Activated B cell treated with CpG ODN at 0.5 μM for 24 hours (primary cell): ENCODE data around the gene MFAP5. TPM values are rescaled to one million over a fixed set of nuclear protein-coding genes. Genes with fewer than 3 reads are reported as not detected.

ENCODE experiments used
- ATAC-seq: fragments of 200-7000 bp; cut with Tn5 transposase; one replicate; pipeline ENCODE4 v1.10.0; 2021; ENCODE audit warnings: low read depth, mild to moderate bottlenecking, moderate library complexity
- CTCF ChIA-PET: fragments of 350-600 bp; sonication (Branson Sonifier 250); formaldehyde crosslinking; loops from one replicate; lab custom pipeline; 2021; ENCODE audit warnings: antibody characterized with exemption; lab: Charles Lee
- POLR2A ChIA-PET: fragments of 350-600 bp; sonication (Branson Sonifier 250); formaldehyde crosslinking; loops from one replicate; lab custom pipeline; 2021; ENCODE audit warnings: antibody characterized with exemption; lab: Charles Lee
- DNase-seq: peaks from one replicate; pipeline ENCODE4 v3.0.0; 2022
- H3K27ac Mint-ChIP-seq: one replicate; pipeline ENCODE4 v1.8.0; 2020; ENCODE audit warnings: mixed read lengths
- H3K27me3 Mint-ChIP-seq: one replicate; pipeline ENCODE4 v1.8.0; 2021; ENCODE audit warnings: mixed read lengths
- H3K36me3 Mint-ChIP-seq: one replicate; pipeline ENCODE4 v1.8.0; 2021; ENCODE audit warnings: low read depth, mixed read lengths
- H3K4me1 Mint-ChIP-seq: one replicate; pipeline ENCODE4 v1.8.0; 2021; ENCODE audit warnings: mixed read lengths
- H3K4me3 Mint-ChIP-seq: one replicate; pipeline ENCODE4 v1.8.0; 2020; ENCODE audit warnings: mild to moderate bottlenecking, mixed read lengths
- H3K9me3 Mint-ChIP-seq: one replicate; pipeline ENCODE4 v1.8.0; 2020; ENCODE audit warnings: mixed read lengths
- intact Hi-C: fragments of 100-400 bp; cut with micrococcal nuclease; formaldehyde crosslinking; loops from one replicate; pipeline ENCODE4 v1.15.1; 2024
- total RNA-seq: library from RNA; stranded (reverse); gene quantifications from 2 replicates; pipeline ENCODE4 v1.2.3, GENCODE V29; 2022
- TF ChIP-seq, protein P1 (sequence below): fragments of 200-600 bp; IDR thresholded peaks from one replicate; pipeline ENCODE4 v1.8.0; 2022; ENCODE audit warnings: antibody characterized with exemption, mild to moderate bottlenecking

MFAP5 gene
- total RNA-seq, 1 donor from 2014 or later, result 0.35 TPM

DNA sequence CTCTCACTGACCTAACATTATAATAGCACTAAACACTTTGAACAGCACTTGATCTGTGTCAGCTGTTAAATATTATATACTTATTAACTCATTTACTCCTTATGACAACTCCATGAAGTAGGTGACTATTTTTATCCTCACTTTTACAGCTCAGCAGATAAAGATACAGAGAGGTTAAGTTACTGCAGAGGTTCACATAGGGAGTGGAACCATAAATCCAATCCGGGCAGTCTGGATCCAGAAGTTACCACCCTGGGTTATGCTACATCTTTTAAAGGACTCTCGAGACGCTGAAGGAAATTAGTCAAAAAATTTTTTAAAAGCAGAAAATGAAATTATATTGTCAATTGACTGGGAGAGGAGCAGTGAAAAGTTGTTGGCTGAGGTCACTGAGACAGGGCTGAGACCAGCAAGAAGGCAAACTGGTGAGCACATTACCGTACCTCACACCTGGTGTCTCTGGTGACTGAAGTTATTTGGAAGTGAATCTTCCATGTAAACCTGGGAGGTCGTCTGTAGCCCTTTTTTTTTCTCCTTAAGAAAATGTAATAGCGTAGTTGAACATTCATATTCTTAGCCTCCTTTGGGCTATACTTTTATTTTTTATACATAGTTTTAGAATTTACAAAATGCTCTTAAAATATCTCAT, 33.9 kb upstream of the MFAP5 start:
- no peaks in the 10 kb centered on the region for H3K9me3 Mint-ChIP-seq
- ChIA-PET POLR2A (interaction anchor here (1.4 kb wide), 1 partner anchor 218 kb away, joined by 3 read pairs; no protein-coding TSS in a partner anchor), CTCF (no interaction called here)
- H3K27ac Mint-ChIP-seq, result peak overlapping the region; percentile 83
- H3K4me3 Mint-ChIP-seq, result peak overlapping the region; percentile 96
- intact Hi-C loops, result loop anchor here (1.0 to 10.0 kb wide), 3 partner anchors 217 to 612 kb away; partner anchors contain the start of genes M6PR and NECAP1
- peaks cover 4% of the 10 kb centered on the region for H3K36me3 Mint-ChIP-seq
- ATAC-seq, result no peak
- TF ChIP-seq, protein P1, sequence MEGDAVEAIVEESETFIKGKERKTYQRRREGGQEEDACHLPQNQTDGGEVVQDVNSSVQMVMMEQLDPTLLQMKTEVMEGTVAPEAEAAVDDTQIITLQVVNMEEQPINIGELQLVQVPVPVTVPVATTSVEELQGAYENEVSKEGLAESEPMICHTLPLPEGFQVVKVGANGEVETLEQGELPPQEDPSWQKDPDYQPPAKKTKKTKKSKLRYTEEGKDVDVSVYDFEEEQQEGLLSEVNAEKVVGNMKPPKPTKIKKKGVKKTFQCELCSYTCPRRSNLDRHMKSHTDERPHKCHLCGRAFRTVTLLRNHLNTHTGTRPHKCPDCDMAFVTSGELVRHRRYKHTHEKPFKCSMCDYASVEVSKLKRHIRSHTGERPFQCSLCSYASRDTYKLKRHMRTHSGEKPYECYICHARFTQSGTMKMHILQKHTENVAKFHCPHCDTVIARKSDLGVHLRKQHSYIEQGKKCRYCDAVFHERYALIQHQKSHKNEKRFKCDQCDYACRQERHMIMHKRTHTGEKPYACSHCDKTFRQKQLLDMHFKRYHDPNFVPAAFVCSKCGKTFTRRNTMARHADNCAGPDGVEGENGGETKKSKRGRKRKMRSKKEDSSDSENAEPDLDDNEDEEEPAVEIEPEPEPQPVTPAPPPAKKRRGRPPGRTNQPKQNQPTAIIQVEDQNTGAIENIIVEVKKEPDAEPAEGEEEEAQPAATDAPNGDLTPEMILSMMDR, result no peak
- no peaks in the 10 kb centered on the region for H3K27me3 Mint-ChIP-seq
- peaks cover 53% of the 10 kb centered on the region for H3K4me1 Mint-ChIP-seq
- no peak for DNase-seq

- Mint-ChIP-seq H3K4me1 (peaks cover 46% of the 10 kb centered on the region), H3K9me3 (no peaks in the 10 kb centered on the region), H3K27ac (no peak overlapping the region), H3K36me3 (peaks cover 4% of the 10 kb centered on the region), H3K27me3 (peaks cover 2% of the 10 kb centered on the region), H3K4me3 (no peak overlapping the region)
- no peak for ATAC-seq
- ChIA-PET POLR2A (interaction anchor here (0.6 to 0.9 kb wide), 5 partner anchors 9 to 1239 kb away, joined by 3 to 5 read pairs (median 4); partner anchors contain the start of gene M6PR), CTCF (interaction anchor here (1.0 kb wide), 1 partner anchor 10 kb away, joined by 3 read pairs; no protein-coding TSS in a partner anchor)
- no peak for DNase-seq
- TF ChIP-seq, protein P1, result no peak
- intact Hi-C loops, result loop anchor here (10.0 kb wide), 1 partner anchor 610 kb away; the partner anchor contains the start of gene NECAP1
Measured at GRCh38 chr12:8695116-8695515, 32.5 kb upstream of the MFAP5 start.

GRCh38 chr12:8692573-8692972, 29.9 kb upstream of the MFAP5 start:
- POLR2A ChIA-PET, result interaction anchor here (0.6 kb wide), 1 partner anchor 9 kb away, joined by 4 read pairs; no protein-coding TSS in a partner anchor
- peaks cover 31% of the 10 kb centered on the region for H3K4me1 Mint-ChIP-seq
- TF ChIP-seq, protein P1, result no peak
- CTCF ChIA-PET, result interaction anchor here (0.9 kb wide), 1 partner anchor 198 kb away, joined by 3 read pairs; no protein-coding TSS in a partner anchor
- intact Hi-C loops, result loop anchor here (10.0 kb wide), 1 partner anchor 608 kb away; the partner anchor contains the start of gene NECAP1
- ATAC-seq (no peak), DNase-seq (no peak)
- H3K27me3 Mint-ChIP-seq, result peaks cover 2% of the 10 kb centered on the region
- no peaks in the 10 kb centered on the region for H3K9me3 Mint-ChIP-seq
- no peaks in the 10 kb centered on the region for H3K36me3 Mint-ChIP-seq
- peak overlapping the region; percentile 52 for H3K27ac Mint-ChIP-seq
- H3K4me3 Mint-ChIP-seq, result no peak overlapping the region

DNA sequence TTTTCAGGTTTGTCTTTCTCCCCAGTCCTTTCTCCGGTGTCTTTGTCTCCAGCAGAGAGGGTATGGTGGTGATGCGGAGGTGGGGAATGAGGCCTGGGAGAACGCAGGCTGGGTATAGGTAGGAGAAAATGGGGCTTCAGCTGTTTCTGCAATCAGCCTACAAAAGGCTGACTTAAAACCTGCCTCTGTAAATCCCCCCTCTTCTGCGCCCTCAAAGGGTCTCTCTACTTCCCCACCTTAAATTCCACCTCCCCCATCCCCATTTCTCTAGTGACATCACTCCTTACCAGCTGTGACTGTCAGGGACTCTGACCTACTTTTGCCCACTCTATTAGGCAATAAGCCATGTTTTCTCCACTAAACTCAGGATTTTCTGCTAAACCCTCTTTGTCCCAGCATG, 27.1 kb upstream of the MFAP5 start:
- Mint-ChIP-seq H3K36me3 (no peaks in the 10 kb centered on the region), H3K9me3 (no peaks in the 10 kb centered on the region), H3K27me3 (peaks cover 4% of the 10 kb centered on the region), H3K27ac (no peak overlapping the region), H3K4me1 (peaks cover 14% of the 10 kb centered on the region), H3K4me3 (no peak overlapping the region)
- ChIA-PET POLR2A (no interaction called here), CTCF (no interaction called here)
- no peak for ATAC-seq
- intact Hi-C loops, result loop anchor here (10.0 kb wide), 1 partner anchor 605 kb away; the partner anchor contains the start of gene NECAP1
- DNase-seq, result no peak
- TF ChIP-seq, protein P1, result no peak
